K562 (cell line): ENCODE data around the gene CHST8. TPM values are rescaled to one million over a fixed set of nuclear protein-coding genes. Genes with fewer than 3 reads are reported as not detected.

ENCODE experiments used
- ATAC-seq: fragments of 200-7000 bp; cut with Tn5 transposase; 3 replicates; pipeline ENCODE4 v1.9.1; 2020; ENCODE audit warnings: moderate library complexity
- BruUV-seq: library from RNA; stranded (reverse); fragments of 400-500 nt; replicated peaks from 2 replicates; lab custom pipeline; 2021; lab: Mats Ljungman, UMichigan
- CTCF ChIA-PET: fragments of 300-600 bp; formaldehyde crosslinking; extraction: SDS; loops from one replicate; lab custom pipeline; 2021; ENCODE audit warnings: low intra/inter-chr PET ratio; lab: Yijun Ruan, JAX
- POLR2A ChIA-PET: fragments of 300-600, 350-650 bp; sonication (Branson Sonifier 250); formaldehyde crosslinking; extraction: SDS; loops from one replicate; lab custom pipeline; 2021; ENCODE audit warnings: antibody characterized with exemption, inconsistent platforms; lab: Yijun Ruan, JAX
- DNase-seq, 4 experiments: peaks; one replicate each; pipeline versions ENCODE4 v3.0.0 to v3.0.0-alpha.2; 2011 to 2018; ENCODE audit warnings: low spot score in 3 of 4, mixed read lengths in 3 of 4; ENCODE audit errors: extremely low read depth in 1 of 4
- FAIRE-seq: peaks from 2 replicates; lab custom pipeline; 2011; peaks lifted over from hg19 to GRCh38; lab: Jason Lieb, UNC
- H2AFZ ChIP-seq: 2 replicates; pipeline ENCODE4 v1.6.0; 2011; ENCODE audit warnings: low read depth, low read length, control low read depth, inconsistent platforms
- H3K27ac ChIP-seq: fragments of 200-600 bp; 3 replicates; pipeline ENCODE4 v1.8.0; 2011; ENCODE audit warnings: low read depth, mild to moderate bottlenecking, control low read depth, inconsistent platforms, low read length, moderate library complexity, mixed read lengths; ENCODE audit errors: extremely low read depth
- H3K27me3 ChIP-seq, 2 experiments: fragments of 300-600 bp in 1 of 2; 2 replicates in 1 of 2; 3 replicates in 1 of 2; pipeline versions ENCODE4 v1.6.0 to v1.8.0; 2011; ENCODE audit warnings: inconsistent platforms in 2 of 2, low read length in 2 of 2, mild to moderate bottlenecking in 1 of 2, mixed read lengths in 1 of 2, moderate library complexity in 1 of 2; ENCODE audit not compliant: control insufficient read depth in 2 of 2, insufficient read depth in 2 of 2
- H3K36me3 ChIP-seq: fragments of 300-600 bp; 3 replicates; pipeline ENCODE4 v1.8.0; 2011; ENCODE audit warnings: mild to moderate bottlenecking, low read length, inconsistent platforms; ENCODE audit not compliant: control insufficient read depth, insufficient read depth
- H3K4me1 ChIP-seq, 2 experiments: fragments of 200-600 bp in 1 of 2; replicated peaks in 1 of 2; 2 replicates in 1 of 2; 3 replicates in 1 of 2; pipeline versions ENCODE4 v1.5.1 to v1.8.0; 2011; ENCODE audit warnings: inconsistent platforms in 2 of 2, low read length in 2 of 2, mild to moderate bottlenecking in 1 of 2, mixed read lengths in 1 of 2, moderate library complexity in 1 of 2; ENCODE audit not compliant: control insufficient read depth in 2 of 2, insufficient read depth in 2 of 2
- H3K4me2 ChIP-seq: 2 replicates; pipeline ENCODE4 v1.6.1; 2011; ENCODE audit warnings: low read length, control low read depth, inconsistent platforms, mixed read lengths; ENCODE audit not compliant: insufficient read depth
- H3K4me3 ChIP-seq: fragments of 200-600 bp; sonication (generic), shearing (Covaris generic); 2 replicates; pipeline ENCODE4 v1.5.1; 2016; ENCODE audit warnings: control low read depth, inconsistent platforms
- H3K79me2 ChIP-seq: fragments of 200-600 bp; 3 replicates; pipeline ENCODE4 v1.8.0; 2011; ENCODE audit warnings: low read length, inconsistent platforms; ENCODE audit not compliant: control insufficient read depth, insufficient read depth
- H3K9ac ChIP-seq, 2 experiments: 2 replicates each; pipeline versions ENCODE4 v1.6.0 to v1.6.1; 2011; ENCODE audit warnings: low read depth in 2 of 2, low read length in 2 of 2, control low read depth in 1 of 2, inconsistent platforms in 1 of 2, mild to moderate bottlenecking in 1 of 2, mixed read lengths in 1 of 2; ENCODE audit not compliant: insufficient read depth in 1 of 2
- H3K9me1 ChIP-seq: one replicate; pipeline ENCODE4 v1.6.0; 2011; ENCODE audit warnings: inconsistent platforms, mild to moderate bottlenecking, low read length, moderate library complexity; ENCODE audit not compliant: control insufficient read depth, insufficient read depth
- H3K9me3 ChIP-seq: replicated peaks from 2 replicates; pipeline ENCODE4 v1.5.1; 2011; ENCODE audit warnings: low read depth, low read length, inconsistent platforms; ENCODE audit not compliant: control insufficient read depth, insufficient read depth
- H4K20me1 ChIP-seq: replicated peaks from 2 replicates; pipeline ENCODE4 v1.6.1; 2011; ENCODE audit warnings: low read length, inconsistent platforms, mixed read lengths; ENCODE audit not compliant: control insufficient read depth, insufficient read depth
- BRF1 ChIP-seq: IDR thresholded peaks from 3 replicates; pipeline ENCODE4 v1.6.1; 2011; ENCODE audit warnings: borderline replicate concordance, mild to moderate bottlenecking; ENCODE audit not compliant: insufficient read length; ENCODE audit errors: extremely low read depth
- CBX5 ChIP-seq: IDR thresholded peaks from 2 replicates; pipeline ENCODE4 v1.6.1; 2014; ENCODE audit warnings: low read depth, borderline replicate concordance
- CCNT2 ChIP-seq: IDR thresholded peaks from 2 replicates; pipeline ENCODE4 v1.6.1; 2011; ENCODE audit warnings: borderline replicate concordance, low read depth, mild to moderate bottlenecking, moderate library complexity, mixed read lengths, low read length; ENCODE audit not compliant: insufficient read length; ENCODE audit errors: extremely low read depth
- GTF2E2 ChIP-seq: fragments of 200-800 bp; sonication (Bioruptor generic); IDR thresholded peaks from 2 replicates; pipeline ENCODE4 v1.6.1; 2016; ENCODE audit warnings: missing genetic modification characterization, missing compliant biosample characterization
- NEUROD1 ChIP-seq: fragments of 150-350 bp; IDR thresholded peaks from 2 replicates; pipeline ENCODE4 v1.6.1; 2014; ENCODE audit warnings: borderline replicate concordance, low read length, low read depth; ENCODE audit not compliant: partially characterized antibody
- POLR2G ChIP-seq: fragments of 200-400 bp; formaldehyde crosslinking; IDR thresholded peaks from 2 replicates; pipeline ENCODE4 v1.6.1; 2017; ENCODE audit warnings: low read depth, mild to moderate bottlenecking, antibody characterized with exemption, low read length, moderate library complexity
- SIN3B ChIP-seq: fragments of 450-650 bp; IDR thresholded peaks from 2 replicates; pipeline ENCODE4 v1.6.1; 2017; ENCODE audit warnings: low read depth, mild to moderate bottlenecking, moderate library complexity
- TBP ChIP-seq: optimal IDR thresholded peaks from 2 replicates; pipeline ENCODE3; 2011; ENCODE audit warnings: low read depth, low read length, improper control_type of control experiment
- TCF3 ChIP-seq: sonication (generic); formaldehyde crosslinking; IDR thresholded peaks from 2 replicates; pipeline ENCODE4 v1.4.0; 2020; ENCODE audit warnings: mild to moderate bottlenecking, missing genetic modification reagents
- ZFPM2 ChIP-seq: fragments of 250-450 bp; sonication (Bioruptor Pico); IDR thresholded peaks from 2 replicates; pipeline ENCODE4 v1.5.1; 2022; ENCODE audit warnings: mild to moderate bottlenecking
- ZNF354B ChIP-seq: fragments of 250-450 bp; sonication (Bioruptor Pico); IDR thresholded peaks from 2 replicates; pipeline ENCODE4 v1.4.0; 2020
- ZNF551 ChIP-seq: fragments of 250-450 bp; sonication (Bioruptor Pico); IDR thresholded peaks from 2 replicates; pipeline ENCODE4 v1.5.0; 2021; ENCODE audit warnings: mild to moderate bottlenecking, moderate library complexity
- ZNF589 ChIP-seq: fragments of 200-800 bp; sonication (Bioruptor generic); IDR thresholded peaks from 2 replicates; pipeline ENCODE4 v1.6.1; 2016; ENCODE audit warnings: low read depth, missing genetic modification characterization, missing compliant biosample characterization
- ZNF780A ChIP-seq: fragments of 250-450 bp; sonication (Bioruptor Pico); IDR thresholded peaks from 2 replicates; pipeline ENCODE4 v1.5.0; 2021; ENCODE audit warnings: mild to moderate bottlenecking
- WGBS: fragments of 100-300 bp; shearing (Covaris generic); methylation state at CpG from one replicate; pipeline ENCODE4 v1.1.6; 2016; ENCODE audit warnings: low coverage, mixed read lengths; ENCODE audit not compliant: insufficient coverage; ENCODE audit errors: missing lambda C conversion rate; 5-methylcytosine and 5-hydroxymethylcytosine counted together
- in situ Hi-C: fragments of 300-500 bp; cut with MboI; formaldehyde crosslinking; loops from 4 replicates; pipeline ENCODE4 v1.15.0; 2018; ENCODE audit warnings: inconsistent platforms, mixed read lengths
- intact Hi-C: fragments of 100-400 bp; cut with micrococcal nuclease; formaldehyde crosslinking; loops from 2 replicates; pipeline ENCODE4 v1.14.2; 2022
- polyA plus RNA-seq, 8 experiments: library from polyadenylated mRNA; depleted of rRNA in 4 of 8; stranded (reverse) in 5 of 8; unstranded in 3 of 8; fragments of >200 nt; fragmentation: Nextera tagmentation in 2 of 8; fragmentation: Illumina TruSeq in 1 of 8; extraction: Ambion mirVana in 2 of 8; extraction: Trizol in 1 of 8; gene quantifications; 2 replicates each; pipeline versions ENCODE4 v1.2.1 to v1.2.3, GENCODE V29; 2011 to 2014; ENCODE audit warnings: inconsistent platforms in 1 of 8, missing spikeins in 1 of 8
- total RNA-seq, 7 experiments: library from RNA; depleted of rRNA in 6 of 7; stranded (reverse); fragments of >200 nt in 6 of 7; fragmentation: Illumina TruSeq in 2 of 7; extraction: Trizol in 2 of 7; gene quantifications; 2 replicates each; pipeline versions ENCODE4 v1.2.1 to v1.2.3, GENCODE V29; 2011 to 2021; ENCODE audit warnings: low replicate concordance in 1 of 7
- TF ChIP-seq, protein P1 (sequence below): fragments of 450-650 bp; formaldehyde crosslinking; IDR thresholded peaks from 2 replicates; pipeline ENCODE4 v1.4.0; 2020; ENCODE audit warnings: mild to moderate bottlenecking, moderate library complexity
- TF ChIP-seq, protein P2 (sequence below): fragments of 250-450 bp; sonication (Bioruptor Pico); IDR thresholded peaks from 2 replicates; pipeline ENCODE4 v1.9.0; 2021; ENCODE audit warnings: mild to moderate bottlenecking

CHST8 gene
- total and polyA plus RNA-seq, 9 of the 15 experiments (the other 6 are each of a cell fraction or from before 2014, with no cell fraction given): 0.11 TPM; not detected in 8

DNA sequence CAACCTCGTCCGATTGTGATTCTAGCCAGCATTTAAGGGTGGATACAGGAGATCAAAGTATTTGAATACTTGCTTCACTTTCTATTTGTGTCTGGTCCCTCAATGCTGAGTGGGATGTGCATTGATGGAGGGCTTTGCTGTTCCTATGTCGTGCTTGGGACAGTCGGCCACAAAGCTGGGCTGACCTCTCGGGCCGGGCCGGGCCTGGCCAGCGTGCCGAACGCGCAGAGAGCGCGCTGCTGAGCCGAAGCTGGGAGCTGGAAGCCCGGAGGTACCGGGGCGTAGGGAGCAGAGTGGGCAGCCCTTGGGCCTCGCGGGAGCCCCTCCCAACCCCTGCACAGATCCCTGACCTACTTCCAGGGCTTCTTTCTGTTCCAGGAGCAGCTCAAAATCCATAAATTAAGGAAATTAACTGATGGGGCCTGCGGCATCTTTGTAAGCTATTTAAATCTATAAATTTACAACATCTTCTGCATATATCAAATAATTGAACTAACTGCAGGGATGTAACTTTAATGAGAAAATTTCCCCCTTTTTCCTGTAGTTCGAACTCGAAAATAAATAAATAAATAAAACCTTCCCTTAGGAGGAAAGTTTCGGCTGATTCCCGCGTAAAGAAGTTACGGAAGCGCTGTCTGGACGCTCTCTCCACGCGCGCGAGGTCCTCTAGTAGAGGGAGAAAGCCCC, 173.1 kb downstream of the CHST8 start (continued):
- TF ChIP-seq ZNF589 (0 out of 2 replicates have a peak, but pooled peaks have one; percentile 15), CBX5 (no peak), POLR2G (no peak)

DNA sequence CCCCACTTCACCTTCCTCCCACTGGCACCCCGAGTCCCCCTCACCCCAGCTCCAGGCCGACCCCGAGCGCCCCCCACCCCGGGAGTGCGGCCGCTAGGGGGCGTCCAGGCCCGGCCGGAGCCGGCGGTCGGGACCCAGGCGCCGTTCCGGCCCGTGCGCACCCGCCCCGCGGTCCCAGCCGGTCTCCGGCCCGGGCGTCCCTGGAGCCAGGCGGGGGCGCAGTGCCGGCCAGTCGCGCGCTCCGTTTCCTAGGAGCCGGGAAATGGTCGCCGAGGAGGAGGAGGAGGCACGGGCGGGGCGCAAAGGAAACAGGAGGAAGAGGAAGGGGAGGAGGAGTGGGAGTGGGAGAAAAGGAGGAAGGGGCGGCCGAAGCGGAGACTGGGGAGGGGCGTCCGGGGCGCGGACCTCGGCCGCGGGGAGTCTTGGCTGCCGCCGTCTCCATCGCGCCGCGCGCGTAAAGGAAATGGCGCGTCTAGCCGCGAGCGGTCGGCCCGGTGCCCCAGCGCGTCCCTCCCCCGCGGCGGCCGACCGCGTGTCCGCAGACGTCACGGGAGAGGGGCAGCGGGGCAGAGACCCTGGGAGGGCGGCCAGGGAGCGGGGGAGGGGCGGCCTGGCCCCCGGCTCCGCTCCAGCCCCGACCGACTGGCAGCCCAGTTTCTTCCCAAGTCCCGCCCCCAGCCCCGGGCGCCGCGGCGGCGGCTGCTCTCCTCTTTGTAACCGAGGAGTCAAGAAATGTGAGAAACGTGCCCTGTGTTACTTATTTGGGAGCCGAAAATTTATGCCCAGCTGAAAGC, 173.8 kb downstream of the CHST8 start:
- peaks cover 10 to 20% of the 10 kb centered on the region in 2 experiments; a peak in 3 of 5 replicates for H3K27me3 ChIP-seq
- no peak for TF ChIP-seq ZNF780A
- no peak for TF ChIP-seq BRF1
- peak; percentile 67 for TF ChIP-seq CCNT2
- no peak for TF ChIP-seq ZFPM2
- TF ChIP-seq GTF2E2 (tag): no peak; the same call in 1 of the 2 replicates
- 0 out of 2 replicates have a peak, but pooled peaks have one; percentile 28 for TF ChIP-seq SIN3B
- TF ChIP-seq, protein P1, sequence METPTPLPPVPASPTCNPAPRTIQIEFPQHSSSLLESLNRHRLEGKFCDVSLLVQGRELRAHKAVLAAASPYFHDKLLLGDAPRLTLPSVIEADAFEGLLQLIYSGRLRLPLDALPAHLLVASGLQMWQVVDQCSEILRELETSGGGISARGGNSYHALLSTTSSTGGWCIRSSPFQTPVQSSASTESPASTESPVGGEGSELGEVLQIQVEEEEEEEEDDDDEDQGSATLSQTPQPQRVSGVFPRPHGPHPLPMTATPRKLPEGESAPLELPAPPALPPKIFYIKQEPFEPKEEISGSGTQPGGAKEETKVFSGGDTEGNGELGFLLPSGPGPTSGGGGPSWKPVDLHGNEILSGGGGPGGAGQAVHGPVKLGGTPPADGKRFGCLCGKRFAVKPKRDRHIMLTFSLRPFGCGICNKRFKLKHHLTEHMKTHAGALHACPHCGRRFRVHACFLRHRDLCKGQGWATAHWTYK (CRISPR knock-in tag): no peak
- TF ChIP-seq NEUROD1: peak; percentile 34
- no peak for TF ChIP-seq ZNF354B
- TF ChIP-seq TCF3 (CRISPR knock-in tag): 0 out of 2 replicates have a peak, but pooled peaks have one; percentile 8
- TF ChIP-seq TBP: peak; percentile 10
- TF ChIP-seq, protein P2, sequence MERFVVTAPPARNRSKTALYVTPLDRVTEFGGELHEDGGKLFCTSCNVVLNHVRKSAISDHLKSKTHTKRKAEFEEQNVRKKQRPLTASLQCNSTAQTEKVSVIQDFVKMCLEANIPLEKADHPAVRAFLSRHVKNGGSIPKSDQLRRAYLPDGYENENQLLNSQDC (CRISPR knock-in tag): no peak
- TF ChIP-seq ZNF551 (CRISPR knock-in tag): no peak

More for the DNA sequence above, 173.8 kb downstream of the CHST8 start:
- DNase-seq (peak; percentile 86 to 93 (median 92)), FAIRE-seq (no peak), ATAC-seq (peak; percentile 83)
- Histone ChIP-seq H3K4me3 (peak overlapping the region; percentile 71), H3K27ac (peak overlapping the region; percentile 85), H4K20me1 (no peaks in the 10 kb centered on the region), H2AFZ (peak overlapping the region; percentile 89), H3K9me1 (no peaks in the 10 kb centered on the region), H3K4me2 (peak overlapping the region; percentile 76), H3K79me2 (peaks cover 5% of the 10 kb centered on the region; the same call in 1 of the 3 replicates), H3K36me3 (peaks cover 19% of the 10 kb centered on the region; the same call in 1 of the 3 replicates), H3K9ac (peak overlapping the region; percentile 77 to 93), H3K4me1 (peaks cover 0 to 37% of the 10 kb centered on the region in 2 experiments; a peak in 2 of 5 replicates), H3K9me3 (no peaks in the 10 kb centered on the region)
- CTCF ChIA-PET: interaction anchor here (0.7 to 1.3 kb wide), 4 partner anchors 301 to 706 kb away, joined by 3 to 5 read pairs (median 3); no protein-coding TSS in a partner anchor
- in situ Hi-C loops: no loop called here
- POLR2A ChIA-PET: interaction anchor here (0.7 to 1.6 kb wide), 6 partner anchors 8 to 52 kb away, joined by 3 to 5 read pairs (median 4); no protein-coding TSS in a partner anchor
- WGBS: under 1% methylated on average over 23 of the region's 92 CpGs
- BruUV-seq: no TSS peak
- intact Hi-C loops: no loop called here
